Uterus (tissue), 4 donors: ENCODE results near the gene MAZ. TPM values are rescaled to one million over a fixed set of nuclear protein-coding genes. Genes with fewer than 3 reads are reported as not detected.
"Not testable (repeated sequence)": the region's sequence is repeated elsewhere in the genome, so short reads cannot be mapped to it uniquely, and the experiment has no call there.

ENCODE experiments used
- DNase-seq, 2 donors: peaks; one replicate each; pipeline ENCODE4 v3.0.0-alpha.2; 2019 to 2020
- H3K27ac ChIP-seq, 2 donors: fragments of 200-600 bp; sonication (generic); 1 replicate in 1 of 2; 2 replicates in 1 of 2; pipeline ENCODE4 v1.5.1; 2016 to 2018
- H3K27me3 ChIP-seq, 2 donors: fragments of 200-600 bp; sonication (generic); one replicate each; pipeline ENCODE4 v1.5.1; 2018 to 2019; ENCODE audit warnings: control low read depth in 1 of 2
- H3K36me3 ChIP-seq, 2 donors: fragments of 200-600 bp; sonication (generic); one replicate each; pipeline ENCODE4 v1.5.1; 2019; ENCODE audit warnings: control low read depth in 1 of 2
- H3K4me1 ChIP-seq, 2 donors: fragments of 200-600 bp; sonication (generic); one replicate each; pipeline ENCODE4 v1.5.1; 2018 to 2019; ENCODE audit warnings: control low read depth in 1 of 2
- H3K4me3 ChIP-seq, 2 donors: fragments of 200-600 bp; sonication (generic); 1 replicate in 1 of 2; 2 replicates in 1 of 2; pipeline ENCODE4 v1.5.1; 2018 to 2019; ENCODE audit warnings: mild to moderate bottlenecking in 1 of 2
- H3K9me3 ChIP-seq, 2 donors: fragments of 200-600 bp; sonication (generic); one replicate each; pipeline ENCODE4 v1.5.1; 2019; ENCODE audit warnings: control low read depth in 1 of 2
- CTCF ChIP-seq, 4 experiments: fragments of 200-600 bp in 2 of 4; fragments of 450-650 bp in 2 of 4; sonication (generic) in 2 of 4; IDR thresholded peaks; one replicate each; pipeline ENCODE4 v1.5.1; 2016 to 2019; ENCODE audit warnings: antibody characterized with exemption in 4 of 4, mild to moderate bottlenecking in 2 of 4, moderate library complexity in 1 of 4
- POLR2A ChIP-seq, 2 donors: fragments of 450-650 bp; IDR thresholded peaks; one replicate each; pipeline ENCODE4 v1.6.1; 2016; ENCODE audit warnings: antibody characterized with exemption in 2 of 2, mild to moderate bottlenecking in 1 of 2, moderate library complexity in 1 of 2
- intact Hi-C: fragments of 100-400 bp; cut with DNase I; formaldehyde crosslinking; loops from one replicate; pipeline ENCODE4 v1.15.1; 2023; ENCODE audit warnings: low total_unique reads
- total RNA-seq, 4 donors: library from RNA; depleted of rRNA in 3 of 4; stranded (reverse); fragments of >200 nt in 3 of 4; gene quantifications; one replicate each; pipeline versions ENCODE4 v1.1.0 to v1.2.4, GENCODE V29; 2014 to 2023
- donor health status: DM: yes; HTN: yes; CAD: no.

Gene MAZ
- total RNA-seq, 4 donors from 2014 or later: 32.8 to 200 (median 67.5) TPM

GRCh38 chr16:29769507-29769906 lies 36.8 kb upstream of the MAZ start:
- Histone ChIP-seq H3K9me3 (no peaks in the 10 kb centered on the region), H3K27me3 (no peaks in the 10 kb centered on the region), H3K4me3 (no peak overlapping the region), H3K27ac (no peak overlapping the region), H3K4me1 (no peaks in the 10 kb centered on the region), H3K36me3 (no peaks in the 10 kb centered on the region)
- no peak for DNase-seq
- TF ChIP-seq CTCF (IDR thresholded peaks at IDR 0.05): no peak
- no peak for TF ChIP-seq POLR2A (IDR thresholded peaks at IDR 0.05)
- intact Hi-C loops: no loop called here

GRCh38 chr16:29770250-29770929 lies 35.9 kb upstream of the MAZ start:
- no peak for DNase-seq
- no peaks in the 10 kb centered on the region for H3K9me3 ChIP-seq
- no peaks in the 10 kb centered on the region for H3K4me1 ChIP-seq
- no peaks in the 10 kb centered on the region for H3K36me3 ChIP-seq
- no peak overlapping the region for H3K27ac ChIP-seq
- H3K27me3 ChIP-seq: no peaks in the 10 kb centered on the region
- intact Hi-C loops: no loop called here
- no peak overlapping the region for H3K4me3 ChIP-seq
- TF ChIP-seq POLR2A (IDR thresholded peaks at IDR 0.05): no peak
- no peak for TF ChIP-seq CTCF (IDR thresholded peaks at IDR 0.05)

- H3K36me3 ChIP-seq, H3K27ac ChIP-seq, H3K27me3 ChIP-seq, H3K9me3 ChIP-seq, intact Hi-C loops, H3K4me3 ChIP-seq, DNase-seq, H3K4me1 ChIP-seq: not testable (repeated sequence)
These were observed 34.0 kb upstream of the MAZ start for GRCh38 chr16:29772330-29772729.

- Histone ChIP-seq H3K27ac (no peak overlapping the region), H3K9me3 (no peaks in the 10 kb centered on the region), H3K36me3 (no peaks in the 10 kb centered on the region), H3K27me3 (no peaks in the 10 kb centered on the region), H3K4me1 (no peaks in the 10 kb centered on the region), H3K4me3 (no peak overlapping the region)
- no peak for DNase-seq
- intact Hi-C loops: no loop called here
- TF ChIP-seq POLR2A (IDR thresholded peaks at IDR 0.05) (no peak), CTCF (IDR thresholded peaks at IDR 0.05) (no peak)
These were observed 31.6 kb upstream of the MAZ start for GRCh38 chr16:29774730-29775129.

- Histone ChIP-seq H3K27me3 (no peaks in the 10 kb centered on the region), H3K4me1 (no peaks in the 10 kb centered on the region), H3K4me3 (no peak overlapping the region), H3K27ac (no peak overlapping the region), H3K36me3 (no peaks in the 10 kb centered on the region), H3K9me3 (no peaks in the 10 kb centered on the region)
- intact Hi-C loops: no loop called here
- DNase-seq: no peak
- TF ChIP-seq CTCF (IDR thresholded peaks at IDR 0.05) (no peak), POLR2A (IDR thresholded peaks at IDR 0.05) (no peak)
These were observed 30.5 kb upstream of the MAZ start for GRCh38 chr16:29775742-29776408.
